ENCODE measurements around the gene TSBP1.

The TSBP1 gene

DNA sequence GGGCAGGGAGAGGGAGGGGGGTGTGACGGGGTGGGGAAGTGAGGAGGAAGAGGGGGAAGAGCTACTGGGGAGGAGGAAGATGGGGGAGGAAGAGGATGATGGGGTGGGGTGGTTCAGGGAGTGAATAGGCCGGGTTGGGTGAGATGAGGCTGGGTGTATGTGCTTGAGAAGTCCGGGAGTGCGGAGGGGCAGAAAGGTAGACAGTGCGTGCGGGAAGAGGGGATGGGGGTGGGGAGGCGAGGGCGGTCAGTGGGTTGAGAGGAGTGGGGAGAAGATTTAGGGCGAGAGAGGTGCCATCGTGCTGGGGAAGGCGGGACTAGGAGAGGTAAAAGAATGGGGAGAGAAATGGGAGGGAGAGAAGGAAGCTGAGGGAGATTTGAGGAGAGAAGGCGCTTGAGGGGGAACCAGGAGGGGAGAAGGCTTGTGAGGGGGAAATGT is 116.9 kb downstream of the TSBP1 start:
- TF ChIP-seq, protein P1, sequence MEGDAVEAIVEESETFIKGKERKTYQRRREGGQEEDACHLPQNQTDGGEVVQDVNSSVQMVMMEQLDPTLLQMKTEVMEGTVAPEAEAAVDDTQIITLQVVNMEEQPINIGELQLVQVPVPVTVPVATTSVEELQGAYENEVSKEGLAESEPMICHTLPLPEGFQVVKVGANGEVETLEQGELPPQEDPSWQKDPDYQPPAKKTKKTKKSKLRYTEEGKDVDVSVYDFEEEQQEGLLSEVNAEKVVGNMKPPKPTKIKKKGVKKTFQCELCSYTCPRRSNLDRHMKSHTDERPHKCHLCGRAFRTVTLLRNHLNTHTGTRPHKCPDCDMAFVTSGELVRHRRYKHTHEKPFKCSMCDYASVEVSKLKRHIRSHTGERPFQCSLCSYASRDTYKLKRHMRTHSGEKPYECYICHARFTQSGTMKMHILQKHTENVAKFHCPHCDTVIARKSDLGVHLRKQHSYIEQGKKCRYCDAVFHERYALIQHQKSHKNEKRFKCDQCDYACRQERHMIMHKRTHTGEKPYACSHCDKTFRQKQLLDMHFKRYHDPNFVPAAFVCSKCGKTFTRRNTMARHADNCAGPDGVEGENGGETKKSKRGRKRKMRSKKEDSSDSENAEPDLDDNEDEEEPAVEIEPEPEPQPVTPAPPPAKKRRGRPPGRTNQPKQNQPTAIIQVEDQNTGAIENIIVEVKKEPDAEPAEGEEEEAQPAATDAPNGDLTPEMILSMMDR (IDR thresholded peaks at IDR 0.05; ENCODE audit: borderline replicate concordance, insufficient read depth, low read depth, low read length) = no peak
- H3K4me3 ChIP-seq (ENCODE audit: low read depth, low read length) = no peak overlapping the region

DNA sequence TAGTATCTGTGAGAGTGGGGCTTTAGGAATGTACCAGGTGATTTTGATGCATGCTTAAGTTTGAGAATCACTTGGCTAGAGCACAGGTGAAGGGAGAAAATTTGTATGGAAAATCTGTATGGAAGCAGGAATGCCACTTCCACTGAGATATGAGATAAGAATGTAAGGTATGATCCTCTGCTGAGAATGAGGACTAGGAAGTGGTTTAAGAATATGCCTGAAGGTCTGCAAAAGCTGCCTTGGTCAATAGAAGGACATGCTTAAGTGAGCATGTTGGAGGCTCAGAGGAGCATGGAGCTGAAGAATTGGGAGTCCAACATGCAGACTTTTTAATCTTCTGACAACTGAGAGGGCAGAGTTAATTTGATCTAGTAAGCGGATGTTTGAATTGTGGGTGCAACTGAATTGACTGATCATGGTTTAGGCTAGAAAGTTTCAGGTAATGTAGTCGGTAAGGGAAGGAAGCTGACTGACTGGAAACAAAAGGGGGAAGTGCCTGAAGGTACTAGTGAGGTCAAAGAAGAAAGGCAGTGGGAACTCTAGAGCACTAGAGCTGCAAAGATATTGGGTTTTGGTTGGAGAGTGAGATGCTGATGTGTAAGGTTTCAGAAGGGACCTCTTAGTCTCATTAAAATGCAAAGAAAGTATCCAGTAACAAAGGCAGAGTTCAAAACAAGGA is 119.2 kb downstream of the TSBP1 start:
- TF ChIP-seq, protein P1 (IDR thresholded peaks at IDR 0.05; ENCODE audit: borderline replicate concordance, insufficient read depth, low read depth, low read length) = no peak
- H3K4me3 ChIP-seq (ENCODE audit: low read depth, low read length) = no peak overlapping the region

- TF ChIP-seq, protein P1 (IDR thresholded peaks at IDR 0.05; ENCODE audit: borderline replicate concordance, insufficient read depth, low read depth, low read length) = no peak
- H3K4me3 ChIP-seq (ENCODE audit: low read depth, low read length) = no peak overlapping the region
Observed at GRCh38 chr6:32249262-32249661, 122.4 kb downstream of the TSBP1 start.

- no peak overlapping the region for H3K4me3 ChIP-seq (ENCODE audit: low read depth, low read length)
- TF ChIP-seq, protein P1 (IDR thresholded peaks at IDR 0.05; ENCODE audit: borderline replicate concordance, insufficient read depth, low read depth, low read length) = no peak
Observed at GRCh38 chr6:32247401-32247800, 124.3 kb downstream of the TSBP1 start.

GRCh38 chr6:32244946-32245398 is 126.7 kb downstream of the TSBP1 start:
- TF ChIP-seq, protein P1 (IDR thresholded peaks at IDR 0.05; ENCODE audit: borderline replicate concordance, insufficient read depth, low read depth, low read length) = peak; percentile 84
- no peak overlapping the region for H3K4me3 ChIP-seq (ENCODE audit: low read depth, low read length)

- TF ChIP-seq, protein P1 (IDR thresholded peaks at IDR 0.05; ENCODE audit: borderline replicate concordance, insufficient read depth, low read depth, low read length) = no peak
- no peak overlapping the region for H3K4me3 ChIP-seq (ENCODE audit: low read depth, low read length)
Observed at GRCh38 chr6:32244270-32244669, 127.4 kb downstream of the TSBP1 start.
